ENCODE measurements around the gene SLC25A48.

The SLC25A48 gene

DNA sequence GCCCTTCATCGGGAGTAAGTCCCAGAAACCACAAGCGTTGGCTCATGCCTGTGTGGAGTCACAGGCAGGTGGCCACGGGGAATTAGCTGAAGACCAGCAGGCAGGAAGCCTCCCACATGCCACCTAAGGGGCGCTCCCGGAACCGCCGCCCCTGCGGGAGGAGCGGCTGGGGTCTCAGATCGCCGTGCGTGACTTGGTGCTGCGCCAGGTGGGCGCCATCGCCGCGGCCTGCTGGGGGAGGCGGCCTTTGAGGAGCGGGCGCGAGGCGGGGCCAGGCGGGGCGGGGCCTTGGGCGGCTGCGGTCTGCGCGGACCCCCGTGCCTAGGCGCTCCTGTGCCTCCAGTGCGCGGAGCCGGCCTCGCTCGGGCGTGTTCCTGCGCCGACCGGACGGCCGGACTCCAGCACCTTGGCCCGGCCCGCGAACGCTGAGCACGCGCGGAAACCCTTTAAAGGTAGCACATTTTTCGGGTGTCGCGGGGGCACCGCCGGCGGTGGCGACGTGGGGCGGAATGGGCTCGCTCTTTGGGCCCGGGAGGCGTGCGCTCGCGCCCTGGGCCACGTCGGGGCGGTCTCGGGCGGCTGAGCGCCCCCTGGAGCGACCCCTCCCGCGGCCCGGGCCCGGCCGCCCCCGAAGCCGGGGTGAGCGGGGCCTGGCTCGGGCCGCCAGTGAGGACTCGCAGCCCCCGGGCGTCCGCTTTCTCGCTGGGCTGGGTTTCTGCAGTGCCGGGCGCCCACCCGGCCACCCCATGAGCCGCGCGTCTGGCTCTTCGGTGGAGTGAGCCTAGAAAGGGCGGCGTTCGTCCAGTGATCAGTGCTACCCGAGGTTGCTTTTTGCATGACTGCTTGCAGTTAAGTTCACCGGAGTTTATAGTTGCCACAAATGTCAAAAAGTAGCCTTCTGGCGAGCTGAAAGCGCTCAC, 95.8 kb downstream of the SLC25A48 start:
- DNase-seq (ENCODE audit: low read depth), result no peak

DNA sequence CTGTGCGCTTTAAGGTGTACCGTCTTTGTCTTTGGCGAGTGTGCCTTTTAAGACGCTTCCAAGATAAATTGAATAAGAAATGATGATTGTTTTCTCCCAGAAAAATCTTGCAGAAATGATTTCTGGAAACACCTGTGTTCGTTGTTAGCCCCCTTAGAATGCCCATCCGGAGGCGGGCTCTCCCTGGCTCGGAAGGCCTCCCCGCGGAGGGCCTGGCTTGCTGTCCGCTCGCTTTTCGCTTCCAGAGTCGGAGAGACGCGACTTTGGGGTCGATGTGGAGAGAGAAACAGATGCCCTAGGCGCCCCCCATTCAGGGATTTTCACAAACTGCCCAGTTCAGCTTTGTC, 96.5 kb downstream of the SLC25A48 start:
- DNase-seq (ENCODE audit: low read depth), result no peak

DNA sequence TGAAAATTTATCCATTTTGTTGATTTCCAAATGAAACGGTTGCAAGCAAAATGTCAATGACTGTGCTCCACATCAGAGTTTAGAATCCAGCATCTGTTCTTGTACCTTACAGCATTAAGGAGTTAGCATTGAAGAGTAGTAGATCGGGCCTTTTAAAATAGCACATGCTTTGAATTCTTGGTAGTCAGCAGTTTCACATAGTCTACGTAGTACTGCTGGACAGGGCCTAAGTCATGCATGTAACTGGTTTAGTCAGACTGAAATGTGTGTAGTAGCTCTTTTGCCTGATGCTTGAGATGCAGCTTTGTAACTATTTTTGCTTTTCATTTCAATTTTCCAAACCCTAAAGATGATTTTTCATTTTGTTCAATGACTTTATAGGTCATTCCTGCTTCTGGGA, 100.5 kb downstream of the SLC25A48 start:
- DNase-seq (ENCODE audit: low read depth), result no peak

DNA sequence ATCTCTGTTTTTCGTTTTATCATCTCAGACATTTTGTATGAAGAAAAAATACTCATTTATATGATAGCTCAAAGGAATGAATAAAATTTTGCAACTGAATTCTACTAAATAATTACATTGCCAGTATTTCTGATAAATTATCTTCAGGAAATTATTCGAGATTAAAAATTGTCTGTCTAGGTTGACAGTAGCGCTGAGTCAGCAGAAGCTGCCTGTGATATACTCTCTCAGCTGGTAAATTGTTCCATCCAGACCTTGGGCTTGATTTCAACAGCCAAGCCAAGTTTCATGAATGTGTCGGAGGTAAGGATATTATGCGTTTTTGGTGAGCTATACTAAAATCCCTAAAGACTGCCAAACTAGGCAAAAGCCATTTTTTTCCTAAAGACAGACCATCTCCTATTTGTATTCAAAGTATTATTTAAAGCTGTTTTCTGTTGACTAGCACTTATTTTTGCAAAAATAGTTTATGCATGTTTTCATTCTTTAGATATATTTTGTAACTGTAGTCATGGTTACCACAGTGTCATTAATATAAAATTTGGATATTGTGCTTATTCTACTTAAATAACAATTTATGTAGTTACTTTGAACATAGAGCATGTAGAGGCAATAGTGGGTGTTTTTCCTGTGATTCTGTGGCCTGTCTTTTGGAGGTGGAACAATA, 102.9 kb downstream of the SLC25A48 start:
- no peak for DNase-seq (ENCODE audit: low read depth)
